Adrenal gland (tissue), 12 donors: ENCODE measurements around the gene ZXDC. TPM values are rescaled to one million over a fixed set of nuclear protein-coding genes. Genes with fewer than 3 reads are reported as not detected.
A peak's percentile ranks its signal among the peaks of the same experiment; 100 is the strongest.

Experiments used
- DNase-seq, 7 donors: peaks; one replicate each; pipeline ENCODE4 v3.0.0-alpha.2; 2019 to 2020
- H3K27ac ChIP-seq, 5 donors: fragments of 200-600 bp; sonication (generic) in 4 of 5; 1 replicate in 3 of 5; 2 replicates in 2 of 5; pipeline versions ENCODE4 v1.5.1 to v1.8.0; 2016 to 2020; ENCODE audit warnings: mild to moderate bottlenecking in 1 of 5
- H3K27me3 ChIP-seq: fragments of 200-600 bp; 2 replicates; pipeline ENCODE4 v1.8.0; 2021
- H3K36me3 ChIP-seq, 2 donors: fragments of 200-600 bp; replicated peaks in 1 of 2; 1 replicate in 1 of 2; 2 replicates in 1 of 2; pipeline versions ENCODE4 v1.5.1 to v1.8.0; 2018 to 2022
- H3K4me1 ChIP-seq, 2 donors: fragments of 200-600 bp; replicated peaks in 1 of 2; 1 replicate in 1 of 2; 2 replicates in 1 of 2; pipeline versions ENCODE4 v1.5.1 to v1.8.0; 2018 to 2021
- H3K4me3 ChIP-seq, 4 donors: fragments of 200-600 bp; sonication (generic) in 3 of 4; one replicate each; pipeline ENCODE4 v1.5.1; 2016 to 2018
- H3K9me3 ChIP-seq, 3 donors: fragments of 200-600 bp; sonication (generic) in 1 of 3; replicated peaks in 1 of 3; 1 replicate in 2 of 3; 2 replicates in 1 of 3; pipeline versions ENCODE4 v1.5.1 to v1.8.0; 2016 to 2021
- POLR2A ChIP-seq, 2 donors: fragments of 450-650 bp; IDR thresholded peaks; one replicate each; pipeline ENCODE4 v1.6.1; 2017; ENCODE audit warnings: antibody characterized with exemption in 2 of 2, mild to moderate bottlenecking in 2 of 2, moderate library complexity in 1 of 2
- WGBS, 4 donors: extraction: QIAGEN DNeasy Blood & Tissue Kit in 2 of 4; methylation state at CpG; one replicate each; pipeline versions ENCODE4 v1.1.5 to v1.1.7; 2013 to 2017; 5-methylcytosine and 5-hydroxymethylcytosine counted together
- intact Hi-C, 2 donors: fragments of 100-400 bp; cut with DNase I; formaldehyde crosslinking; loops; one replicate each; pipeline versions ENCODE4 v1.14.1 to v1.15.0; 2022 to 2023
- polyA plus RNA-seq, 3 donors: library from polyadenylated mRNA; stranded (reverse); fragments of 200-250 nt in 2 of 3; fragments of 350-450 nt in 1 of 3; fragmentation: Illumina TruSeq in 1 of 3; extraction: RNeasy Lipid Tissue Mini Kit (QIAGEN cat#74804) in 1 of 3; gene quantifications; one replicate each; pipeline ENCODE4 v1.2.3, GENCODE V29; 2013 to 2014
- total RNA-seq, 9 donors: library from RNA; depleted of rRNA in 4 of 9; stranded (reverse); fragments of >200 nt in 4 of 9; fragments of 120-200 nt in 1 of 9; fragmentation: NEBNext Ultra II Directional in 1 of 9; extraction: Animal tissue kit (Norgen Biotek cat#: 25700) in 1 of 9; gene quantifications; one replicate each; pipeline versions ENCODE4 v1.1.0 to v1.2.4, GENCODE V29; 2013 to 2023
- TF ChIP-seq, protein P1 (sequence below), 6 experiments: fragments of 450-650 bp in 4 of 6; fragments of 200-600 bp in 2 of 6; sonication (generic) in 1 of 6; IDR thresholded peaks; 1 replicate in 5 of 6; 2 replicates in 1 of 6; pipeline versions ENCODE4 v1.5.1 to v1.8.0; 2016 to 2021; ENCODE audit warnings: antibody characterized with exemption in 6 of 6, mild to moderate bottlenecking in 2 of 6, moderate library complexity in 1 of 6
- donor health status: healthy with polysubstance abuse.
- donor health status: Bipolar disorder and iron deficiency.
- donor health status: DM: yes; HTN: yes; CAD: no.
- donor health status: DM: no; HTN: no; CAD: no.
- donor health status: DM: no; HTN: no; CAD: no.
- donor health status: DM: yes; HTN: yes; CAD: no.

ZXDC gene
- total and polyA plus RNA-seq, 12 donors, result 16.4 to 45.2 (median 30.3) TPM

DNA sequence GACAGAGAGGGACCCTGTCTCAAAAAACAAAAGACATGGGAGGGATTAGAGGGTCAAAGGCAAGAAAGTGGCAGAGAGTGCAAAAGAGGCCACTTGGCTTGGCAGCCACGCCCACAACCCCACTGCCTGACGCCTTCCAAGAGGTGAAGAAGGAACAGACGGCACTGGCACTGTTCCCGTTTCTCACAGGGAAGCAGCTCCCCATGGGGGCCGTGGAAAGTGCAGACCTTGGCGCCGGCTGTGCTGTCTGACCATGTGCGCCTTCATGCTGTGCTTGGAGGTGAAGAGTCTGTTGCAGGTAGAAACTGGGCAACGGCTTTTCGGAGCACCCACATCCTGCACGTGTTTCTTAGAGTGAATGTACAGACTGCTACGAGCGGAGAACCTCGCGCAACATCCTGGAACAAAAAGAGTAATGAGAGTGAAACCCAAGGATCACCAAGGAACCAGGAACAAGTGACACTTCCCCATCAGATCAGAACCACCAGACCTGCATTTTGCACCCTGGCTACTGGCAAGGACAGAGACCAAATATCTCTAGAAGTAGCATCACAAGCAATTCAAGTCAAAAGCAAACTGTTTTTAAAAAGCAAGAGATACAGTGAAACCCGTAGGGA lies 9.7 kb downstream of the ZXDC start:
- DNase-seq, result peak in 4 of 7 donors; percentile 34 to 52 (median 47)
- Histone ChIP-seq H3K27ac (peak overlapping the region in 1 of 5 donors; percentile 48), H3K4me3 (no peak overlapping the region), H3K36me3 (peaks cover 0 to 98% of the 10 kb centered on the region in 2 donors), H3K27me3 (no peaks in the 10 kb centered on the region), H3K9me3 (no peaks in the 10 kb centered on the region), H3K4me1 (peaks cover 0 to 18% of the 10 kb centered on the region in 2 donors)
- intact Hi-C loops, result no loop called here
- TF ChIP-seq POLR2A (IDR thresholded peaks at IDR 0.05), result no peak
- TF ChIP-seq, protein P1, sequence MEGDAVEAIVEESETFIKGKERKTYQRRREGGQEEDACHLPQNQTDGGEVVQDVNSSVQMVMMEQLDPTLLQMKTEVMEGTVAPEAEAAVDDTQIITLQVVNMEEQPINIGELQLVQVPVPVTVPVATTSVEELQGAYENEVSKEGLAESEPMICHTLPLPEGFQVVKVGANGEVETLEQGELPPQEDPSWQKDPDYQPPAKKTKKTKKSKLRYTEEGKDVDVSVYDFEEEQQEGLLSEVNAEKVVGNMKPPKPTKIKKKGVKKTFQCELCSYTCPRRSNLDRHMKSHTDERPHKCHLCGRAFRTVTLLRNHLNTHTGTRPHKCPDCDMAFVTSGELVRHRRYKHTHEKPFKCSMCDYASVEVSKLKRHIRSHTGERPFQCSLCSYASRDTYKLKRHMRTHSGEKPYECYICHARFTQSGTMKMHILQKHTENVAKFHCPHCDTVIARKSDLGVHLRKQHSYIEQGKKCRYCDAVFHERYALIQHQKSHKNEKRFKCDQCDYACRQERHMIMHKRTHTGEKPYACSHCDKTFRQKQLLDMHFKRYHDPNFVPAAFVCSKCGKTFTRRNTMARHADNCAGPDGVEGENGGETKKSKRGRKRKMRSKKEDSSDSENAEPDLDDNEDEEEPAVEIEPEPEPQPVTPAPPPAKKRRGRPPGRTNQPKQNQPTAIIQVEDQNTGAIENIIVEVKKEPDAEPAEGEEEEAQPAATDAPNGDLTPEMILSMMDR (IDR thresholded peaks at IDR 0.05), result no peak
- 65 to 87% (median 75%) methylated on average over 11 to 16 of the region's 16 CpGs for WGBS, 4 donors

DNA sequence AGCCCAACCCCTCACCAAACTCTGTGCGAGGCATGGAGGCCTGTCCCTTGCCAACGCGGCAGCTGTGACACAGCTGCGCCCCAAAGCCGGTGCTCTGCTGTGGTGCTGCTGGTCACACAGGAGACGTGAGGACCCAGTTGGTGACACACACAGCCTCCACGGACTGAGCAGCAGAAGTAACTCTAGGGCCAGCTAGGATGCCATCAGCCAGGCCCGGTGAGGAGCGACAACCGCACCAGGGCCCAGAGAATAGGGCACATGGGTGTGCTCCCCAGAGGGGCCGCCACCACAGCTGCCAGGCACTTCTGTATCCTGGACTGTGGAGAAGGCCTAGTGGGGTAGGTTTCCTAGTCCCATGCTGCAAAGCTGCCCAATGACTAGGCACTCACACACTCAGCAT lies 10.7 kb downstream of the ZXDC start:
- TF ChIP-seq, protein P1 (IDR thresholded peaks at IDR 0.05), result no peak
- no peak for TF ChIP-seq POLR2A (IDR thresholded peaks at IDR 0.05)
- Histone ChIP-seq H3K36me3 (peaks cover 0 to 98% of the 10 kb centered on the region in 2 donors), H3K27me3 (no peaks in the 10 kb centered on the region), H3K4me1 (peaks cover 0 to 18% of the 10 kb centered on the region in 2 donors), H3K4me3 (no peak overlapping the region), H3K9me3 (no peaks in the 10 kb centered on the region), H3K27ac (no peak overlapping the region)
- intact Hi-C loops, result no loop called here
- DNase-seq, result peak in 1 of 7 donors; percentile 11
- WGBS, 4 donors, result 90 to 96% (median 94%) methylated on average over 4 to 11 of the region's 11 CpGs

DNA sequence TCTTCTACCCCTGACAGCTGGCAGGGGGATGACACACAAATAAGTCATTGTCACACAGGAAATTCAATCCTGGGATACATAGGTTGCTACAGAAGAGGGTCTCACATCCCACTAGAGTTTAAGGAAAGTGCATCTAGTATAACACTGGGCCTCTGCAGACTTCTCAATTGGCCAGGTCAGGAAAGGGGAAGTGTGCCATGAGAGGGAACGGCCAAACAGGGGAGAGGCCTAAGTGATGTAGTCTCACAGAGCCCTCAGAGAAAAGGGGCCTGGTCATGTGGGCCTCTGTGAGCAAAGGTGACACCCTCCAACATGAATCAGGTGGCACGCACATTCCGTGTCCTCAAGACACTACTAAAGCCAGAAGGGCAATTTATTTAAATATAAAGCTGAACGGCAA lies 11.2 kb downstream of the ZXDC start:
- DNase-seq, result peak in 1 of 7 donors; percentile 18
- 64 to 80% (median 66%) methylated on average over 4 of the region's 4 CpGs for WGBS, 4 donors
- Histone ChIP-seq H3K4me3 (no peak overlapping the region), H3K9me3 (no peaks in the 10 kb centered on the region), H3K27me3 (no peaks in the 10 kb centered on the region), H3K27ac (no peak overlapping the region), H3K36me3 (peaks cover 0 to 98% of the 10 kb centered on the region in 2 donors), H3K4me1 (peaks cover 0 to 18% of the 10 kb centered on the region in 2 donors)
- TF ChIP-seq, protein P1 (IDR thresholded peaks at IDR 0.05), result no peak
- TF ChIP-seq POLR2A (IDR thresholded peaks at IDR 0.05), result no peak
- intact Hi-C loops, result no loop called here

DNA sequence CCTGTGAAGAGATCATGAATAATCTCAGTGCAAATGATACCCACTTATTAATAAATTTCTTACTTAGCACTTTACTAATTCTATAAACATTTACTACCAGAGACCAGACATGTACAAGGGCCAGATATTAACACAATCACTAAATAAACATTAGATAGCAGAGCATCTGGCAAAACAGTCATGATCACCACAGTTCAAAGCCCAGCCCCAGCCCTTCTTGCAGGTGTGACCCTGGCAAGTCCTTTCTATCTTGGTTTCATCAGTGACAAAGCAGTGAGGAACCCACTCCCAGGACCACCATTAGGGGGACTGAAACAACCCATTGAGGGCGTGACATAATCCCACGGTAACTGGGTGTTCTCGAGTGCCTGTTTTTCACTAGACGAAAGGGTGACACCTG lies 11.6 kb downstream of the ZXDC start:
- H3K9me3 ChIP-seq, result no peaks in the 10 kb centered on the region
- H3K27ac ChIP-seq, result no peak overlapping the region
- TF ChIP-seq POLR2A (IDR thresholded peaks at IDR 0.05), result no peak
- TF ChIP-seq, protein P1 (IDR thresholded peaks at IDR 0.05), result no peak
- no peaks in the 10 kb centered on the region for H3K27me3 ChIP-seq
- WGBS, 4 donors, result 83 to 97% (median 86%) methylated on average over 4 of the region's 4 CpGs
- DNase-seq, result peak in 1 of 7 donors; percentile 11
- H3K4me3 ChIP-seq, result no peak overlapping the region
- intact Hi-C loops, result no loop called here
- peaks cover 0 to 18% of the 10 kb centered on the region in 2 donors for H3K4me1 ChIP-seq
- H3K36me3 ChIP-seq, result peaks cover 0 to 98% of the 10 kb centered on the region in 2 donors
